CD14-positive monocyte (primary cell): ENCODE measurements around the gene CTNNA3. TPM values are rescaled to one million over a fixed set of nuclear protein-coding genes. Genes with fewer than 3 reads are reported as not detected.

Experiments
- DNase-seq, 3 donors: peaks; one replicate each; pipeline ENCODE4 v3.0.0-alpha.2; 2011 to 2022
- H2AFZ ChIP-seq: 2 replicates; pipeline ENCODE4 v1.6.0; 2012; ENCODE audit warnings: mild to moderate bottlenecking, low read depth, low read length, inconsistent platforms; ENCODE audit not compliant: insufficient read depth, poor library complexity, severe bottlenecking
- H3K27ac ChIP-seq, 2 donors: 1 replicate in 1 of 2; 2 replicates in 1 of 2; pipeline ENCODE4 v1.5.1; 2012 to 2013; ENCODE audit warnings: low read length in 2 of 2, control low read depth in 1 of 2, inconsistent platforms in 1 of 2, low read depth in 1 of 2, mild to moderate bottlenecking in 1 of 2
- H3K27me3 ChIP-seq, 2 donors: one replicate each; pipeline versions ENCODE4 v1.6.0 to v1.6.1; 2011 to 2013; ENCODE audit warnings: low read length in 2 of 2; ENCODE audit not compliant: control insufficient read depth in 2 of 2, insufficient read depth in 2 of 2
- H3K36me3 ChIP-seq, 2 donors: replicated peaks in 1 of 2; 1 replicate in 1 of 2; 2 replicates in 1 of 2; pipeline versions ENCODE4 v1.5.1 to v1.6.1; 2012 to 2013; ENCODE audit warnings: low read length in 2 of 2, control low read depth in 1 of 2, inconsistent platforms in 1 of 2, mild to moderate bottlenecking in 1 of 2; ENCODE audit not compliant: insufficient read depth in 2 of 2, control insufficient read depth in 1 of 2
- H3K4me1 ChIP-seq, 2 donors: 1 replicate in 1 of 2; 2 replicates in 1 of 2; pipeline versions ENCODE4 v1.5.1 to v1.6.1; 2012 to 2013; ENCODE audit warnings: low read length in 2 of 2, control low read depth in 1 of 2, inconsistent platforms in 1 of 2, mild to moderate bottlenecking in 1 of 2, moderate library complexity in 1 of 2; ENCODE audit not compliant: insufficient read depth in 2 of 2, control insufficient read depth in 1 of 2
- H3K4me2 ChIP-seq: replicated peaks from 2 replicates; pipeline ENCODE3; 2012; ENCODE audit warnings: low read length, moderate library complexity, mild to moderate bottlenecking; ENCODE audit not compliant: poor library complexity, severe bottlenecking; ENCODE audit errors: extremely low read depth
- H3K4me3 ChIP-seq, 3 experiments: fragments of 200-600 bp in 1 of 3; sonication (generic) in 1 of 3; replicated peaks in 1 of 3; 1 replicate in 2 of 3; 2 replicates in 1 of 3; pipeline ENCODE4 v1.5.1; 2011 to 2013; ENCODE audit warnings: low read length in 3 of 3, mild to moderate bottlenecking in 3 of 3, control low read depth in 2 of 3, low read depth in 2 of 3, inconsistent platforms in 1 of 3, moderate library complexity in 1 of 3
- H3K79me2 ChIP-seq: 2 replicates; pipeline ENCODE4 v1.6.0; 2012; ENCODE audit warnings: mild to moderate bottlenecking, control low read depth, inconsistent platforms, low read length, moderate library complexity; ENCODE audit not compliant: insufficient read depth
- H3K9ac ChIP-seq: 2 replicates; pipeline ENCODE4 v1.6.0; 2017; ENCODE audit warnings: low read length, mild to moderate bottlenecking; ENCODE audit not compliant: insufficient read depth, poor library complexity, severe bottlenecking
- H3K9me3 ChIP-seq, 2 donors: replicated peaks in 1 of 2; 1 replicate in 1 of 2; 2 replicates in 1 of 2; pipeline versions ENCODE4 v1.5.1 to v1.6.1; 2012 to 2013; ENCODE audit warnings: low read length in 2 of 2, control low read depth in 1 of 2; ENCODE audit not compliant: control insufficient read depth in 1 of 2, insufficient read depth in 1 of 2
- H4K20me1 ChIP-seq: 2 replicates; pipeline ENCODE4 v1.6.0; 2012; ENCODE audit warnings: mild to moderate bottlenecking, low read length, control low read depth, moderate library complexity; ENCODE audit not compliant: insufficient read depth
- H3K27ac Mint-ChIP-seq, 7 donors: one replicate each; pipeline ENCODE4 v1.8.0; 2020; ENCODE audit warnings: mild to moderate bottlenecking in 7 of 7, mixed read lengths in 7 of 7, moderate library complexity in 6 of 7, inconsistent platforms in 2 of 7
- H3K27me3 Mint-ChIP-seq, 3 donors: one replicate each; pipeline ENCODE4 v1.8.0; 2021 to 2022; ENCODE audit warnings: low read depth in 3 of 3, mild to moderate bottlenecking in 3 of 3, mixed read lengths in 3 of 3, moderate library complexity in 3 of 3, inconsistent platforms in 1 of 3
- H3K36me3 Mint-ChIP-seq, 2 donors: one replicate each; pipeline ENCODE4 v1.8.0; 2020; ENCODE audit warnings: mixed read lengths in 2 of 2, inconsistent platforms in 1 of 2, mild to moderate bottlenecking in 1 of 2
- H3K4me1 Mint-ChIP-seq: one replicate; pipeline ENCODE4 v1.8.0; 2020; ENCODE audit warnings: mild to moderate bottlenecking, mixed read lengths
- H3K4me3 Mint-ChIP-seq, 2 donors: one replicate each; pipeline ENCODE4 v1.8.0; 2020; ENCODE audit warnings: mild to moderate bottlenecking in 2 of 2, mixed read lengths in 2 of 2, moderate library complexity in 1 of 2
- H3K9me3 Mint-ChIP-seq, 7 donors: one replicate each; pipeline ENCODE4 v1.8.0; 2020 to 2022; ENCODE audit warnings: mixed read lengths in 7 of 7, mild to moderate bottlenecking in 6 of 7, moderate library complexity in 6 of 7, inconsistent platforms in 2 of 7
- CTCF ChIP-seq: fragments of 200-600 bp; IDR thresholded peaks from one replicate; pipeline ENCODE4 v1.8.0; 2022; ENCODE audit warnings: antibody characterized with exemption, mild to moderate bottlenecking
- WGBS: methylation state at CpG from one replicate; pipeline ENCODE4 v1.1.5; 2013; ENCODE audit warnings: missing lambda C conversion rate; ENCODE audit not compliant: insufficient coverage; 5-methylcytosine and 5-hydroxymethylcytosine counted together
- intact Hi-C, 2 donors: fragments of 100-400 bp; cut with micrococcal nuclease; formaldehyde crosslinking; loops; one replicate each; pipeline versions ENCODE4 v1.15.0 to v1.15.1; 2023
- polyA plus RNA-seq, 3 donors: library from polyadenylated mRNA; depleted of rRNA in 1 of 3; unstranded in 2 of 3; stranded (reverse) in 1 of 3; fragments of 300-500 nt in 2 of 3; fragments of >200 nt in 1 of 3; fragmentation: Illumina TruSeq in 2 of 3; gene quantifications; 1 replicate in 2 of 3; 2 replicates in 1 of 3; pipeline ENCODE4 v1.2.3, GENCODE V29; 2012 to 2021

The CTNNA3 gene
- polyA plus RNA-seq, 3 donors, result not detected

- intact Hi-C loops, result no loop called here
- Histone ChIP-seq H3K4me1 (no peaks in the 10 kb centered on the region), H3K79me2 (no peaks in the 10 kb centered on the region), H3K27me3 (no peaks in the 10 kb centered on the region), H3K4me2 (no peak overlapping the region), H4K20me1 (no peaks in the 10 kb centered on the region), H3K9ac (no peak overlapping the region), H3K4me3 (no peak overlapping the region), H3K27ac (no peak overlapping the region), H3K36me3 (no peaks in the 10 kb centered on the region), H3K9me3 (no peaks in the 10 kb centered on the region), H2AFZ (no peak overlapping the region)
- Mint-ChIP-seq H3K9me3 (peaks cover 0 to 9% (median under 1%) of the 10 kb centered on the region in 7 donors), H3K4me1 (no peaks in the 10 kb centered on the region), H3K27ac (no peak overlapping the region), H3K36me3 (no peaks in the 10 kb centered on the region), H3K4me3 (no peak overlapping the region), H3K27me3 (no peaks in the 10 kb centered on the region)
- no peak for TF ChIP-seq CTCF
- no peak for DNase-seq
- no CpG with 5 or more reads among the region's 2 CpGs for WGBS
Measured at GRCh38 chr10:66747451-66747850, 948.5 kb downstream of the CTNNA3 start.

DNA sequence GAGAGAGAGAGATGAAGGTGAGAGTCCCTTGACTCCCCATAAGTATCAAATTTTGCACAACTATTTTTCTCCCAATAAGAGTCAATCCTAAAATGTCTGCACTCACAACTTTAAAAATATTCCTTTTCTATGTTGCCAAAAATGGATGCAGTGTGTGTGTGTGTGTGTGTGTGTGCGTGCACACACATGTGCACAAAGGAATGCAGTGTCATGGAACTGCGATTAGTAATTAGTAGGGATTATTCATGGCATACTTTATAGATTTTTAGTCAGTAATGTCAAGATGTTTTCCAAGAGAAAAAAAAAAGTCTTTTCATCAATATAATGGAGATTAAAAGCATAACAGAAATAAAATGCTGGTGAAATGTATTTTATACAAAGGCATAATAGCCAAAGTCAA, 949.3 kb downstream of the CTNNA3 start:
- no peak overlapping the region for H3K4me2 ChIP-seq
- Mint-ChIP-seq H3K27ac (no peak overlapping the region), H3K36me3 (no peaks in the 10 kb centered on the region), H3K9me3 (peaks cover 0 to 9% (median 1%) of the 10 kb centered on the region in 7 donors), H3K27me3 (no peaks in the 10 kb centered on the region), H3K4me3 (no peak overlapping the region), H3K4me1 (no peaks in the 10 kb centered on the region)
- DNase-seq, result no peak
- no peaks in the 10 kb centered on the region for H3K27me3 ChIP-seq
- H2AFZ ChIP-seq, result no peak overlapping the region
- no CpG with 5 or more reads among the region's 2 CpGs for WGBS
- intact Hi-C loops, result no loop called here
- no peaks in the 10 kb centered on the region for H4K20me1 ChIP-seq
- no peak overlapping the region for H3K27ac ChIP-seq
- H3K9ac ChIP-seq, result no peak overlapping the region
- H3K36me3 ChIP-seq, result no peaks in the 10 kb centered on the region
- H3K9me3 ChIP-seq, result no peaks in the 10 kb centered on the region
- no peaks in the 10 kb centered on the region for H3K79me2 ChIP-seq
- no peaks in the 10 kb centered on the region for H3K4me1 ChIP-seq
- TF ChIP-seq CTCF, result no peak
- no peak overlapping the region for H3K4me3 ChIP-seq
